SU-DHL-6 (cell line): Measurements from ENCODE around the gene PODN.

Experiments used
- EZH2phosphoT487 ChIP-seq: fragments of 200-600 bp; sonication (generic), shearing (Covaris generic); conservative IDR thresholded peaks from 2 replicates; pipeline ENCODE4 v1.6.1; 2018; ENCODE audit warnings: mild to moderate bottlenecking, antibody characterized with exemption, low read length, moderate library complexity, mixed read lengths
- TF ChIP-seq, protein P1 (sequence below): fragments of 200-600 bp; sonication (generic); IDR thresholded peaks from one replicate; pipeline ENCODE4 v1.5.1; 2017; ENCODE audit warnings: antibody characterized with exemption, mild to moderate bottlenecking, low read length, moderate library complexity; ENCODE audit not compliant: insufficient read depth, poor library complexity, severe bottlenecking

DNA sequence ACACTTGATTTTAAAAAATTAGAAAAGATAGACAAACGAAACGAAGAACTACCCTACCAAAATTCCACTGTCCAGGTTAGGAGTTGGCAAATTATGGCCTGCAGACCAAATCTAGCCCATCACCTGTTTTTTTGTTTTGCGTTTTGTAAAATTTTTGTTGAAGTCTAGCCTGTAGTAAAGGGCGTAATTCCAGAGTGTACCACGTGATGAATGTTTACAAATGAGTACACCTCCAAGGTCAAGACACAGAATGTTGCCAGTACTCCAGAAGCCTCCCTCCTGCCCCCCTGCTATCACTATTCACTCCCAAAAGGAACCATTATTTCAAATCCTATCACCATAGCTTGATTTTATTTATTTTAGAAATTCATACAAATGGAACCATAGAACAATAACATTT is 17.1 kb upstream of the PODN start:
- TF ChIP-seq, protein P1, sequence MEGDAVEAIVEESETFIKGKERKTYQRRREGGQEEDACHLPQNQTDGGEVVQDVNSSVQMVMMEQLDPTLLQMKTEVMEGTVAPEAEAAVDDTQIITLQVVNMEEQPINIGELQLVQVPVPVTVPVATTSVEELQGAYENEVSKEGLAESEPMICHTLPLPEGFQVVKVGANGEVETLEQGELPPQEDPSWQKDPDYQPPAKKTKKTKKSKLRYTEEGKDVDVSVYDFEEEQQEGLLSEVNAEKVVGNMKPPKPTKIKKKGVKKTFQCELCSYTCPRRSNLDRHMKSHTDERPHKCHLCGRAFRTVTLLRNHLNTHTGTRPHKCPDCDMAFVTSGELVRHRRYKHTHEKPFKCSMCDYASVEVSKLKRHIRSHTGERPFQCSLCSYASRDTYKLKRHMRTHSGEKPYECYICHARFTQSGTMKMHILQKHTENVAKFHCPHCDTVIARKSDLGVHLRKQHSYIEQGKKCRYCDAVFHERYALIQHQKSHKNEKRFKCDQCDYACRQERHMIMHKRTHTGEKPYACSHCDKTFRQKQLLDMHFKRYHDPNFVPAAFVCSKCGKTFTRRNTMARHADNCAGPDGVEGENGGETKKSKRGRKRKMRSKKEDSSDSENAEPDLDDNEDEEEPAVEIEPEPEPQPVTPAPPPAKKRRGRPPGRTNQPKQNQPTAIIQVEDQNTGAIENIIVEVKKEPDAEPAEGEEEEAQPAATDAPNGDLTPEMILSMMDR, result no peak
- TF ChIP-seq EZH2phosphoT487, result no peak
